ENCODE measurements around the gene SYNPO.

The SYNPO gene

DNA sequence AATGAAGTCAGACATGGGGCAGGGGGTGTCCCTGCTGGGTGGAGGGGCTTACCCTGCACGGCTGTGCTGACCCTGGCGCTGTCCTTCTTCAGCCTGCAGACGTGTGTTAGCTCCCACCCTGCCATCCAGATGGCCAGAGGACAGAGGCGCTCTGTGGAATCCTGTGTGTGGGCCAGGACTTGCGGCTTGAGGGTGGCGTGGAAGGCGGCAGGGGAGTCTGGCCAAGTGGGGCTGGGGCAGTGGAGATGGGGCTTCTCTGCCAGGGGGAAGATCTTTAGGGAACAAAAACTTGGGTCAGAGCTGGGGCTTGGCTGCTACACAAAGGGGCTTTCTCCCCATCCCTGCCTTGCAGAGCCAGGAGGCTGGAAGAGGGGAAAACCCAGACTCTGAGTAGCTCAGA, 46.5 kb upstream of the SYNPO start:
- no peak for TF ChIP-seq EZH2 (optimal IDR thresholded peaks at IDR 0.05; ENCODE audit: low read depth, low read length)
- TF ChIP-seq, protein P1, sequence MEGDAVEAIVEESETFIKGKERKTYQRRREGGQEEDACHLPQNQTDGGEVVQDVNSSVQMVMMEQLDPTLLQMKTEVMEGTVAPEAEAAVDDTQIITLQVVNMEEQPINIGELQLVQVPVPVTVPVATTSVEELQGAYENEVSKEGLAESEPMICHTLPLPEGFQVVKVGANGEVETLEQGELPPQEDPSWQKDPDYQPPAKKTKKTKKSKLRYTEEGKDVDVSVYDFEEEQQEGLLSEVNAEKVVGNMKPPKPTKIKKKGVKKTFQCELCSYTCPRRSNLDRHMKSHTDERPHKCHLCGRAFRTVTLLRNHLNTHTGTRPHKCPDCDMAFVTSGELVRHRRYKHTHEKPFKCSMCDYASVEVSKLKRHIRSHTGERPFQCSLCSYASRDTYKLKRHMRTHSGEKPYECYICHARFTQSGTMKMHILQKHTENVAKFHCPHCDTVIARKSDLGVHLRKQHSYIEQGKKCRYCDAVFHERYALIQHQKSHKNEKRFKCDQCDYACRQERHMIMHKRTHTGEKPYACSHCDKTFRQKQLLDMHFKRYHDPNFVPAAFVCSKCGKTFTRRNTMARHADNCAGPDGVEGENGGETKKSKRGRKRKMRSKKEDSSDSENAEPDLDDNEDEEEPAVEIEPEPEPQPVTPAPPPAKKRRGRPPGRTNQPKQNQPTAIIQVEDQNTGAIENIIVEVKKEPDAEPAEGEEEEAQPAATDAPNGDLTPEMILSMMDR (IDR thresholded peaks at IDR 0.05; ENCODE audit: low read length): no peak
- no peak for TF ChIP-seq EZH2phosphoT487 (IDR thresholded peaks at IDR 0.05; ENCODE audit: low read length)
- H3K27ac ChIP-seq (ENCODE audit: low read length): no peak overlapping the region

DNA sequence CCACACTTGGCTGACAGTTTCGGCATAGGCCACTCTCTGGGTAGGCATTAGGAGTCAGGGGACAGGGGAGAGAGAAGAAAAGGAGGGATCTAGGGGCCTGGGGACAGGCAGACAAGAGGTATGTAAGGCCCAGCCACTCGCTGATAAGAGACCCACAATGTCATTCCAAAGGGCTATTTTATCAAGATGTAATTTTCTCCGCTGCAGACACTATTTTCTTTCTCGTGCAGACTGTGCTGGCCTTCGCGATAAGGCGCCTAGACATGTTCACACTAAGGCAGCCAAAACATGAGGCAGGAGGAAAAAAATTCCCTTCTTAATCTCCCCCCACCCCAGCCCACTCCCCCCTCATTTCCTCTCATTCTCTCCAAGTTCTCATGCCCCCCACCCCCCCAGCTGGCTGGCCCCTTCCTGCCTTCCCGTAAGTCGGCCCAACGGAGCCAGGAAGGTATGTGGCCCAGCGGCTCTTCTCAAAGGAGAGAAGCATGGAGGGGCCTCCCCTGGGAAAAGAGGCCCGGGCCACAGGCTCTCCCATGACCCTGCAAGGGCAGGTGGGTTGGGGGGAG, 44.9 kb upstream of the SYNPO start:
- Histone ChIP-seq H3K4me3 (ENCODE audit: low read length) (no peak overlapping the region), H3K4me2 (ENCODE audit: low read depth, low read length) (no peak overlapping the region), H3K4me1 (ENCODE audit: low read length) (no peaks in the 10 kb centered on the region), H4K20me1 (ENCODE audit: insufficient read depth, low read length) (no peaks in the 10 kb centered on the region), H3K27me3 (replicated peaks; ENCODE audit: insufficient read depth, low read length) (no peaks in the 10 kb centered on the region), H3K9me2 (replicated peaks; ENCODE audit: insufficient read depth, low read length) (no peaks in the 10 kb centered on the region), H3K9ac (ENCODE audit: low read length) (no peak overlapping the region), H3K9me3 (replicated peaks; ENCODE audit: insufficient read depth, low read length) (no peaks in the 10 kb centered on the region), H3K79me2 (ENCODE audit: low read length) (no peaks in the 10 kb centered on the region), H3K36me3 (replicated peaks; ENCODE audit: insufficient read depth, low read length) (no peaks in the 10 kb centered on the region), H3F3A (ENCODE audit: insufficient read depth, low read length) (no peaks in the 10 kb centered on the region), H3K27ac (ENCODE audit: low read length) (no peak overlapping the region), H2AFZ (ENCODE audit: low read length) (no peak overlapping the region)
- DNase-seq: no peak
- TF ChIP-seq EZH2phosphoT487 (IDR thresholded peaks at IDR 0.05; ENCODE audit: low read length): no peak
- TF ChIP-seq, protein P1 (IDR thresholded peaks at IDR 0.05; ENCODE audit: low read length): no peak

More for the DNA sequence above, 46.5 kb upstream of the SYNPO start:
- no peaks in the 10 kb centered on the region for H3K36me3 ChIP-seq (replicated peaks; ENCODE audit: insufficient read depth, low read length)
- no peak overlapping the region for H2AFZ ChIP-seq (ENCODE audit: low read length)
- H3K79me2 ChIP-seq (ENCODE audit: low read length): no peaks in the 10 kb centered on the region
- H3K4me3 ChIP-seq (ENCODE audit: low read length): no peak overlapping the region
- H3K9ac ChIP-seq (ENCODE audit: low read length): no peak overlapping the region
- H3K4me2 ChIP-seq (ENCODE audit: low read depth, low read length): no peak overlapping the region
- no peaks in the 10 kb centered on the region for H3F3A ChIP-seq (ENCODE audit: insufficient read depth, low read length)
- H3K9me3 ChIP-seq (replicated peaks; ENCODE audit: insufficient read depth, low read length): no peaks in the 10 kb centered on the region
- no peaks in the 10 kb centered on the region for H4K20me1 ChIP-seq (ENCODE audit: insufficient read depth, low read length)
- H3K27me3 ChIP-seq (replicated peaks; ENCODE audit: insufficient read depth, low read length): no peaks in the 10 kb centered on the region
- H3K4me1 ChIP-seq (ENCODE audit: low read length): no peaks in the 10 kb centered on the region
- no peak for DNase-seq
- H3K9me2 ChIP-seq (replicated peaks; ENCODE audit: insufficient read depth, low read length): no peaks in the 10 kb centered on the region

DNA sequence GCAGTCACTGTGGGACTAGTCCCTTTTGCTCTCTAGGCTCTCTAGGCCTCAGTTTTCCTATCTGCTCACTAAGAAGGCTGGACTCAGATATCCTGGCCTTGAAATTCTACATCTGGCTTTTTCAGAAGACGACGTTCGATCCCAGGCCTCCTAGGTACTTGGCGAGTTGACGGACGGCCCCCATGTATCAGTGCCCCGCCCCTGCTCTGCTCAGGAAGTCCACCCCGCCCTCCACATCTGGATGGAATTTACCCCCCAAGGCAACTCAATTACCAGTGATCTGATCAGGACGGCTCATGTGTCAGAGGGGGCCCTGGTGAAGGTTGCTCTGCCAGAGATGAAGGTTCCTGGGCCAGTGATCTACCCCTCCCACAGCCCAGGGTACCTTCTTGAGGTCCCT, 44.1 kb upstream of the SYNPO start:
- no peaks in the 10 kb centered on the region for H3K79me2 ChIP-seq (ENCODE audit: low read length)
- no peak overlapping the region for H2AFZ ChIP-seq (ENCODE audit: low read length)
- no peak overlapping the region for H3K4me2 ChIP-seq (ENCODE audit: low read depth, low read length)
- H3K27ac ChIP-seq (ENCODE audit: low read length): no peak overlapping the region
- no peaks in the 10 kb centered on the region for H3K36me3 ChIP-seq (replicated peaks; ENCODE audit: insufficient read depth, low read length)
- no peaks in the 10 kb centered on the region for H3K27me3 ChIP-seq (replicated peaks; ENCODE audit: insufficient read depth, low read length)
- no peak overlapping the region for H3K4me3 ChIP-seq (ENCODE audit: low read length)
- TF ChIP-seq, protein P1 (IDR thresholded peaks at IDR 0.05; ENCODE audit: low read length): no peak
- TF ChIP-seq EZH2 (optimal IDR thresholded peaks at IDR 0.05; ENCODE audit: low read depth, low read length): no peak
- H3K4me1 ChIP-seq (ENCODE audit: low read length): no peaks in the 10 kb centered on the region
- H3K9me2 ChIP-seq (replicated peaks; ENCODE audit: insufficient read depth, low read length): no peaks in the 10 kb centered on the region
- DNase-seq: no peak
- no peaks in the 10 kb centered on the region for H3F3A ChIP-seq (ENCODE audit: insufficient read depth, low read length)
- no peaks in the 10 kb centered on the region for H3K9me3 ChIP-seq (replicated peaks; ENCODE audit: insufficient read depth, low read length)
- H4K20me1 ChIP-seq (ENCODE audit: insufficient read depth, low read length): no peaks in the 10 kb centered on the region
- H3K9ac ChIP-seq (ENCODE audit: low read length): no peak overlapping the region
